ENCODE results near the gene LIMCH1.
"Not testable (repeated sequence)": the region's sequence is repeated elsewhere in the genome, so short reads cannot be mapped to it uniquely, and the experiment has no call there.

The LIMCH1 gene

GRCh38 chr4:41635441-41635840, 97.5 kb downstream of the LIMCH1 start:
- Histone ChIP-seq H3K27ac (no peak overlapping the region), H3K4me3 (no peak overlapping the region)
- no peak for DNase-seq (ENCODE audit: low spot score)
- no peak for TF ChIP-seq CTCF (IDR thresholded peaks at IDR 0.05)

- H3K27ac ChIP-seq, result no peak overlapping the region
- H3K4me3 ChIP-seq, result no peak overlapping the region
- no peak for TF ChIP-seq CTCF (IDR thresholded peaks at IDR 0.05)
- no peak for DNase-seq (ENCODE audit: low spot score)
Observed at GRCh38 chr4:41638203-41638602, 100.2 kb downstream of the LIMCH1 start.

- TF ChIP-seq CTCF (IDR thresholded peaks at IDR 0.05), result no peak
- Histone ChIP-seq H3K4me3 (no peak overlapping the region), H3K27ac (no peak overlapping the region)
- no peak for DNase-seq (ENCODE audit: low spot score)
Observed at GRCh38 chr4:41638866-41639265, 100.9 kb downstream of the LIMCH1 start.

GRCh38 chr4:41639291-41639690, 101.3 kb downstream of the LIMCH1 start:
- TF ChIP-seq CTCF (IDR thresholded peaks at IDR 0.05), result no peak
- H3K27ac ChIP-seq, result no peak overlapping the region
- no peak overlapping the region for H3K4me3 ChIP-seq
- no peak for DNase-seq (ENCODE audit: low spot score)

- Histone ChIP-seq H3K4me3 (no peak overlapping the region), H3K27ac (no peak overlapping the region)
- no peak for TF ChIP-seq CTCF (IDR thresholded peaks at IDR 0.05)
- DNase-seq (ENCODE audit: low spot score), result no peak
Observed at GRCh38 chr4:41640906-41641305, 102.9 kb downstream of the LIMCH1 start.

GRCh38 chr4:41642746-41643145, 104.8 kb downstream of the LIMCH1 start:
- H3K4me3 ChIP-seq; H3K27ac ChIP-seq; DNase-seq (ENCODE audit: low spot score): not testable (repeated sequence)

- H3K4me3 ChIP-seq, result no peak overlapping the region
- TF ChIP-seq CTCF (IDR thresholded peaks at IDR 0.05), result no peak
- DNase-seq (ENCODE audit: low spot score), result no peak
- H3K27ac ChIP-seq, result no peak overlapping the region
Observed at GRCh38 chr4:41643331-41643730, 105.4 kb downstream of the LIMCH1 start.
